Lower lobe of right lung (tissue), 2 donors: ENCODE measurements around the gene ADPRS. TPM values are rescaled to one million over a fixed set of nuclear protein-coding genes. Genes with fewer than 3 reads are reported as not detected.

Source experiments
- ATAC-seq, 2 donors: fragments of 200-7000 bp; cut with Tn5 transposase; one replicate each; pipeline ENCODE4 v1.9.1; 2020 to 2022; ENCODE audit warnings: mild to moderate bottlenecking in 2 of 2, moderate library complexity in 2 of 2
- DNase-seq: peaks from one replicate; pipeline ENCODE4 v3.0.0-alpha.2; 2020
- H3K27ac ChIP-seq: fragments of 200-600 bp; one replicate; pipeline ENCODE4 v1.8.0; 2022
- H3K27me3 ChIP-seq: fragments of 200-600 bp; one replicate; pipeline ENCODE4 v1.8.0; 2022; ENCODE audit warnings: low read depth
- H3K36me3 ChIP-seq: fragments of 200-600 bp; one replicate; pipeline ENCODE4 v1.8.0; 2022; ENCODE audit warnings: mild to moderate bottlenecking
- H3K4me1 ChIP-seq: fragments of 200-600 bp; one replicate; pipeline ENCODE4 v1.8.0; 2022
- H3K4me3 ChIP-seq: fragments of 200-600 bp; one replicate; pipeline ENCODE4 v1.8.0; 2022; ENCODE audit warnings: mild to moderate bottlenecking
- H3K9me3 ChIP-seq: fragments of 200-600 bp; one replicate; pipeline ENCODE4 v1.8.0; 2022
- CTCF ChIP-seq: fragments of 200-600 bp; IDR thresholded peaks from one replicate; pipeline ENCODE4 v1.8.0; 2022; ENCODE audit warnings: antibody characterized with exemption, mild to moderate bottlenecking
- intact Hi-C: fragments of 100-400 bp; cut with DNase I; formaldehyde crosslinking; loops from one replicate; pipeline ENCODE4 v1.11.0; 2022
- total RNA-seq: library from RNA; stranded (reverse); fragmentation: NEBNext Ultra II Directional; extraction: Animal tissue kit (Norgen Biotek cat#: 25700); gene quantifications from one replicate; pipeline ENCODE4 v1.2.1, GENCODE V29; 2021
- donor health status: DM: no; HTN: yes; CAD: no; lungs with severe emphysema.

The ADPRS gene
- total RNA-seq, 1 donor from 2014 or later = 32.4 TPM

- Histone ChIP-seq H3K4me3 (no peak overlapping the region), H3K27ac (no peak overlapping the region), H3K36me3 (no peaks in the 10 kb centered on the region), H3K4me1 (peaks cover 8% of the 10 kb centered on the region), H3K27me3 (no peaks in the 10 kb centered on the region), H3K9me3 (no peaks in the 10 kb centered on the region)
- no peak for ATAC-seq
- no peak for DNase-seq
- intact Hi-C loops = no loop called here
- TF ChIP-seq CTCF = no peak
Measured at GRCh38 chr1:36101546-36101945, 12.9 kb downstream of the ADPRS start.

GRCh38 chr1:36106269-36106668, 17.6 kb downstream of the ADPRS start:
- no peak for TF ChIP-seq CTCF
- H3K4me1 ChIP-seq = no peaks in the 10 kb centered on the region
- DNase-seq (no peak), ATAC-seq (no peak)
- H3K9me3 ChIP-seq = no peaks in the 10 kb centered on the region
- H3K27me3 ChIP-seq = no peaks in the 10 kb centered on the region
- intact Hi-C loops = no loop called here
- no peak overlapping the region for H3K27ac ChIP-seq
- H3K4me3 ChIP-seq = no peak overlapping the region
- H3K36me3 ChIP-seq = no peaks in the 10 kb centered on the region

GRCh38 chr1:36107394-36107793, 18.7 kb downstream of the ADPRS start:
- Histone ChIP-seq H3K36me3 (no peaks in the 10 kb centered on the region), H3K9me3 (no peaks in the 10 kb centered on the region), H3K27me3 (no peaks in the 10 kb centered on the region), H3K4me1 (no peaks in the 10 kb centered on the region), H3K4me3 (no peak overlapping the region), H3K27ac (no peak overlapping the region)
- TF ChIP-seq CTCF = no peak
- intact Hi-C loops = no loop called here
- DNase-seq (peak; percentile 37), ATAC-seq (peak; percentile 43 to 49)

- Histone ChIP-seq H3K4me3 (no peak overlapping the region), H3K27ac (no peak overlapping the region), H3K27me3 (no peaks in the 10 kb centered on the region), H3K9me3 (no peaks in the 10 kb centered on the region), H3K36me3 (no peaks in the 10 kb centered on the region), H3K4me1 (no peaks in the 10 kb centered on the region)
- no peak for ATAC-seq
- intact Hi-C loops = no loop called here
- TF ChIP-seq CTCF = no peak
- no peak for DNase-seq
Measured at GRCh38 chr1:36108314-36108713, 19.6 kb downstream of the ADPRS start.

- no peaks in the 10 kb centered on the region for H3K27me3 ChIP-seq
- no peak overlapping the region for H3K27ac ChIP-seq
- H3K4me3 ChIP-seq = no peak overlapping the region
- intact Hi-C loops = no loop called here
- peak; percentile 24 for ATAC-seq
- DNase-seq = no peak
- no peaks in the 10 kb centered on the region for H3K36me3 ChIP-seq
- TF ChIP-seq CTCF = no peak
- H3K9me3 ChIP-seq = no peaks in the 10 kb centered on the region
- no peaks in the 10 kb centered on the region for H3K4me1 ChIP-seq
Measured at GRCh38 chr1:36109041-36109679, 20.5 kb downstream of the ADPRS start.

GRCh38 chr1:36111151-36111550, 22.5 kb downstream of the ADPRS start:
- TF ChIP-seq CTCF = no peak
- no peak overlapping the region for H3K4me3 ChIP-seq
- no peaks in the 10 kb centered on the region for H3K27me3 ChIP-seq
- no peaks in the 10 kb centered on the region for H3K36me3 ChIP-seq
- H3K4me1 ChIP-seq = peaks cover 10% of the 10 kb centered on the region
- H3K27ac ChIP-seq = no peak overlapping the region
- DNase-seq (no peak), ATAC-seq (no peak)
- intact Hi-C loops = no loop called here
- no peaks in the 10 kb centered on the region for H3K9me3 ChIP-seq
